Lower leg skin (tissue), 3 donors: ENCODE results near the gene ABAT.

Experiments used
- POLR2A ChIP-seq, 2 donors: fragments of 450-650 bp; IDR thresholded peaks; one replicate each; pipeline ENCODE4 v1.6.1; 2016 to 2017; ENCODE audit warnings: antibody characterized with exemption in 2 of 2, mild to moderate bottlenecking in 1 of 2, moderate library complexity in 1 of 2
- TF ChIP-seq, protein P1 (sequence below), 3 donors: fragments of 450-650 bp; IDR thresholded peaks; one replicate each; pipeline ENCODE4 v1.5.1; 2016; ENCODE audit warnings: antibody characterized with exemption in 3 of 3, mild to moderate bottlenecking in 3 of 3, moderate library complexity in 2 of 3

DNA sequence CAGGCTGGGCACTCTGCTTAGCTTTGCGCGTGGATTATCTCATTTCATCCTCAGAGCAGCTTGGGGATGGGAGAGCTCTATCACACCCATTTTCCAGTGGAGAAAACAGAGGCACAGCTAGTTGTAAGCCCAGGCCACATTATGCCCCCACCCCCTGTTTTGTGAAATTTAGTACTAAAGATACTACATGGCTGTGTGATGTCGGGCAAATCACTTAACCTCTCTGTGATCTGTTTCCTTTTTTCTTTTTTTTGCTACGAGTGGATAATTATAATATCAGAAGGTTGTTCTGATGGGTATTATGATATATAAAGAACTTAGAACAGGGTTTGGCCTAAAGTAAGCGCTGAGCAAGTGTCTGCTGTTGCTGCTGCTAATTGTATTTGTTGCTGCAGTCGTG lies 41.6 kb downstream of the ABAT start:
- TF ChIP-seq, protein P1, sequence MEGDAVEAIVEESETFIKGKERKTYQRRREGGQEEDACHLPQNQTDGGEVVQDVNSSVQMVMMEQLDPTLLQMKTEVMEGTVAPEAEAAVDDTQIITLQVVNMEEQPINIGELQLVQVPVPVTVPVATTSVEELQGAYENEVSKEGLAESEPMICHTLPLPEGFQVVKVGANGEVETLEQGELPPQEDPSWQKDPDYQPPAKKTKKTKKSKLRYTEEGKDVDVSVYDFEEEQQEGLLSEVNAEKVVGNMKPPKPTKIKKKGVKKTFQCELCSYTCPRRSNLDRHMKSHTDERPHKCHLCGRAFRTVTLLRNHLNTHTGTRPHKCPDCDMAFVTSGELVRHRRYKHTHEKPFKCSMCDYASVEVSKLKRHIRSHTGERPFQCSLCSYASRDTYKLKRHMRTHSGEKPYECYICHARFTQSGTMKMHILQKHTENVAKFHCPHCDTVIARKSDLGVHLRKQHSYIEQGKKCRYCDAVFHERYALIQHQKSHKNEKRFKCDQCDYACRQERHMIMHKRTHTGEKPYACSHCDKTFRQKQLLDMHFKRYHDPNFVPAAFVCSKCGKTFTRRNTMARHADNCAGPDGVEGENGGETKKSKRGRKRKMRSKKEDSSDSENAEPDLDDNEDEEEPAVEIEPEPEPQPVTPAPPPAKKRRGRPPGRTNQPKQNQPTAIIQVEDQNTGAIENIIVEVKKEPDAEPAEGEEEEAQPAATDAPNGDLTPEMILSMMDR (IDR thresholded peaks at IDR 0.05) = no peak
- no peak for TF ChIP-seq POLR2A (IDR thresholded peaks at IDR 0.05)
